ENCODE measurements around the gene PTGER4. TPM values are rescaled to one million over a fixed set of nuclear protein-coding genes. Genes with fewer than 3 reads are reported as not detected.
"Not testable (repeated sequence)": the region's sequence is repeated elsewhere in the genome, so short reads cannot be mapped to it uniquely, and the experiment has no call there.

PTGER4 gene
- total RNA-seq, 2 donors from 2014 or later, result 25.9 to 38.9 TPM

- no peak overlapping the region for H3K4me3 ChIP-seq
- no peaks in the 10 kb centered on the region for H3K9me3 ChIP-seq
- H3K27me3 ChIP-seq, result no peaks in the 10 kb centered on the region
- peaks cover 6% of the 10 kb centered on the region for H3K4me1 ChIP-seq
- TF ChIP-seq CTCF (IDR thresholded peaks at IDR 0.05), result no peak
- TF ChIP-seq POLR2A (IDR thresholded peaks at IDR 0.05), result no peak
- H3K36me3 ChIP-seq (replicated peaks in 1 of 2; ENCODE audit: insufficient read depth in 1 of 2, low read depth in 2 of 2), result no peaks in the 10 kb centered on the region
- no peak overlapping the region for H3K27ac ChIP-seq
- no peak for ATAC-seq
- intact Hi-C loops (cut with DNase I), result no loop called here
- no peak for DNase-seq
Measured at GRCh38 chr5:40714001-40714400, 34.3 kb downstream of the PTGER4 start.

GRCh38 chr5:40716000-40716399 is 36.3 kb downstream of the PTGER4 start:
- WGBS, 2 donors, result 24 to 68% methylated on average over 2 of the region's 2 CpGs
- DNase-seq (no peak), ATAC-seq (no peak)
- Histone ChIP-seq H3K9me3 (no peaks in the 10 kb centered on the region), H3K4me3 (no peak overlapping the region), H3K27me3 (no peaks in the 10 kb centered on the region), H3K4me1 (peaks cover 6% of the 10 kb centered on the region), H3K27ac (no peak overlapping the region), H3K36me3 (replicated peaks in 1 of 2; ENCODE audit: insufficient read depth in 1 of 2, low read depth in 2 of 2) (no peaks in the 10 kb centered on the region)
- no peak for TF ChIP-seq POLR2A (IDR thresholded peaks at IDR 0.05)
- TF ChIP-seq CTCF (IDR thresholded peaks at IDR 0.05), result no peak
- intact Hi-C loops (cut with DNase I), result no loop called here

- Histone ChIP-seq H3K27ac (no peak overlapping the region), H3K4me3 (no peak overlapping the region), H3K4me1 (peaks cover 6% of the 10 kb centered on the region), H3K36me3 (replicated peaks in 1 of 2; ENCODE audit: insufficient read depth in 1 of 2, low read depth in 2 of 2) (no peaks in the 10 kb centered on the region), H3K9me3 (no peaks in the 10 kb centered on the region), H3K27me3 (no peaks in the 10 kb centered on the region)
- WGBS, 2 donors, result 96 to 98% methylated on average over 2 of the region's 2 CpGs
- DNase-seq (no peak), ATAC-seq (no peak)
- intact Hi-C loops (cut with DNase I), result no loop called here
- TF ChIP-seq POLR2A (IDR thresholded peaks at IDR 0.05), result no peak
- no peak for TF ChIP-seq CTCF (IDR thresholded peaks at IDR 0.05)
Measured at GRCh38 chr5:40716590-40716989, 36.9 kb downstream of the PTGER4 start.

GRCh38 chr5:40717281-40717680 is 37.6 kb downstream of the PTGER4 start:
- Histone ChIP-seq H3K9me3 (no peaks in the 10 kb centered on the region), H3K4me1 (peaks cover 2% of the 10 kb centered on the region), H3K4me3 (no peak overlapping the region), H3K36me3 (replicated peaks in 1 of 2; ENCODE audit: insufficient read depth in 1 of 2, low read depth in 2 of 2) (no peaks in the 10 kb centered on the region), H3K27ac (no peak overlapping the region), H3K27me3 (no peaks in the 10 kb centered on the region)
- TF ChIP-seq POLR2A (IDR thresholded peaks at IDR 0.05), result no peak
- TF ChIP-seq CTCF (IDR thresholded peaks at IDR 0.05), result no peak
- no peak for ATAC-seq
- intact Hi-C loops (cut with DNase I), result no loop called here
- DNase-seq, result no peak

- Histone ChIP-seq H3K4me3 (no peak overlapping the region), H3K4me1 (no peaks in the 10 kb centered on the region), H3K27ac (no peak overlapping the region), H3K9me3 (no peaks in the 10 kb centered on the region), H3K27me3 (no peaks in the 10 kb centered on the region), H3K36me3 (replicated peaks in 1 of 2; ENCODE audit: insufficient read depth in 1 of 2, low read depth in 2 of 2) (no peaks in the 10 kb centered on the region)
- ATAC-seq, result no peak
- no peak for DNase-seq
- TF ChIP-seq POLR2A (IDR thresholded peaks at IDR 0.05) (no peak), CTCF (IDR thresholded peaks at IDR 0.05) (no peak)
- intact Hi-C loops (cut with DNase I), result no loop called here
Measured at GRCh38 chr5:40720069-40720468, 40.4 kb downstream of the PTGER4 start.

GRCh38 chr5:40722497-40722911 is 42.8 kb downstream of the PTGER4 start:
- H3K9me3 ChIP-seq; H3K4me1 ChIP-seq; H3K4me3 ChIP-seq; intact Hi-C loops (cut with DNase I); DNase-seq; H3K36me3 ChIP-seq (replicated peaks in 1 of 2; ENCODE audit: insufficient read depth in 1 of 2, low read depth in 2 of 2); ATAC-seq; H3K27me3 ChIP-seq; H3K27ac ChIP-seq: not testable (repeated sequence)
- 97% methylated on average over 11 to 19 of the region's 37 CpGs for WGBS, 2 donors
